Measurements from ENCODE around the gene CORT. TPM values are rescaled to one million over a fixed set of nuclear protein-coding genes. Genes with fewer than 3 reads are reported as not detected.
"Not testable (repeated sequence)": the region's sequence is repeated elsewhere in the genome, so short reads cannot be mapped to it uniquely, and the experiment has no call there.

The CORT gene
- total RNA-seq, 2 donors from 2014 or later, result not detected

DNA sequence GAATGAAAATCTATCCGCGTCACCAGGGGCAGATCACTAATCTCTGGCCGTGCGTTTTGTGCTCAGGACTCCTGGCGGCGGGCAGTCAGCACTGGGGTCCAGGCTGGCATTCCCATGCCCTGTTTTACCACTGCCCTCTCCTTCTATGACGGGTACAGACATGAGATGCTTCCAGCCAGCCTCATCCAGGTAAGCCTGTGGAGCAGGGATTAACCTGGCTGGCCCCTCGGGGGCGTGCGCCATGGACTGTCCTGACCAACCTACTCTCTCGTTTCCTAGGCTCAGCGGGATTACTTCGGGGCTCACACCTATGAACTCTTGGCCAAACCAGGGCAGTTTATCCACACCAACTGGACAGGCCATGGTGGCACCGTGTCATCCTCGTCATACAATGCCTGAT, 30.5 kb upstream of the CORT start:
- peaks cover 59% of the 10 kb centered on the region for H3K36me3 ChIP-seq
- TF ChIP-seq, protein P1, sequence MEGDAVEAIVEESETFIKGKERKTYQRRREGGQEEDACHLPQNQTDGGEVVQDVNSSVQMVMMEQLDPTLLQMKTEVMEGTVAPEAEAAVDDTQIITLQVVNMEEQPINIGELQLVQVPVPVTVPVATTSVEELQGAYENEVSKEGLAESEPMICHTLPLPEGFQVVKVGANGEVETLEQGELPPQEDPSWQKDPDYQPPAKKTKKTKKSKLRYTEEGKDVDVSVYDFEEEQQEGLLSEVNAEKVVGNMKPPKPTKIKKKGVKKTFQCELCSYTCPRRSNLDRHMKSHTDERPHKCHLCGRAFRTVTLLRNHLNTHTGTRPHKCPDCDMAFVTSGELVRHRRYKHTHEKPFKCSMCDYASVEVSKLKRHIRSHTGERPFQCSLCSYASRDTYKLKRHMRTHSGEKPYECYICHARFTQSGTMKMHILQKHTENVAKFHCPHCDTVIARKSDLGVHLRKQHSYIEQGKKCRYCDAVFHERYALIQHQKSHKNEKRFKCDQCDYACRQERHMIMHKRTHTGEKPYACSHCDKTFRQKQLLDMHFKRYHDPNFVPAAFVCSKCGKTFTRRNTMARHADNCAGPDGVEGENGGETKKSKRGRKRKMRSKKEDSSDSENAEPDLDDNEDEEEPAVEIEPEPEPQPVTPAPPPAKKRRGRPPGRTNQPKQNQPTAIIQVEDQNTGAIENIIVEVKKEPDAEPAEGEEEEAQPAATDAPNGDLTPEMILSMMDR (IDR thresholded peaks at IDR 0.05), result no peak
- H3K4me3 ChIP-seq, result no peak overlapping the region
- no peaks in the 10 kb centered on the region for H3K4me1 ChIP-seq
- no peaks in the 10 kb centered on the region for H3K27me3 ChIP-seq
- no peak for DNase-seq (ENCODE audit: low spot score)
- H3K27ac ChIP-seq, result no peak overlapping the region
- no peaks in the 10 kb centered on the region for H3K9me3 ChIP-seq

DNA sequence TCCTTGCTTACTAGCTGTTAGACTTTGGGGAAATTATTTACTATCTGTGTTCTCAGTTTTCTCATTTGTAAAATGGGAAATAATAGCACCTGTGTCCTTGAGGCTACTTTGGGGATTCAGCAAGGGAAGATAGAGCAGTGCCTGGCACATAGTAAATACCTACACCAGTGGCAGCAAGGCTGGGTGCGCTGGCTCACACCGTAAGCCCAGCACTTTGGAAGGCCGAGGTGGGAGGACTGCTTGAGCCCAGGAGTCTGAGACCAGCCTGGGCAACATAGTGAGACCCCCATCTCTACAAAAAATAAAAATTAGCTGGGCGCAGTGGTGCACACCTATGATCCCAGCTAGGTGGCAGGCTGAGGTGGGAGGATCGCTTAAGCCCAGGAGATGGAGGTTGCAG, 28.2 kb upstream of the CORT start:
- no peaks in the 10 kb centered on the region for H3K27me3 ChIP-seq
- H3K36me3 ChIP-seq, result peaks cover 40% of the 10 kb centered on the region
- DNase-seq (ENCODE audit: low spot score), result no peak
- no peak overlapping the region for H3K4me3 ChIP-seq
- no peaks in the 10 kb centered on the region for H3K9me3 ChIP-seq
- H3K27ac ChIP-seq, result no peak overlapping the region
- TF ChIP-seq, protein P1 (IDR thresholded peaks at IDR 0.05), result no peak
- H3K4me1 ChIP-seq, result no peaks in the 10 kb centered on the region

DNA sequence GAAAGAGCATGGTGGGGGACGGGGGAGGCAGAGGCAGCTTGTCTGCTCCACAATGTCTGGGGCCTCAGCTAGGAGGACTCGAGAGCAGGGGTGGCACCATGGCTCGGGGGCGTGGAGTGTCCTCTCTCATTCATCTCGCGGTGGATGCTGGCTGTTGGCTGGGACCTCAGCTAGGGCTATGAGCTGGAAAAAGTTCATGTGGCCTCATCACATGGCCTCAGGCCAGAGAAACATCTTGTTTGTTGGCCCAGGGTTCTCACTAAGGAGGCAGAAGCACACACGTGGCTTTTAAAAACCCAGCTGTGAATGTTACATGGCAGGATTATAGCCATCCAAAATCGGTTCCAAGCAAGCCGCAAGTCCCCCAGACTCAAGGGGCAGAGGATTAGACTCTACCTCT, 25.8 kb upstream of the CORT start:
- Histone ChIP-seq H3K27ac (no peak overlapping the region), H3K4me3 (no peak overlapping the region), H3K4me1 (no peaks in the 10 kb centered on the region), H3K27me3 (no peaks in the 10 kb centered on the region), H3K9me3 (no peaks in the 10 kb centered on the region), H3K36me3 (peaks cover 16% of the 10 kb centered on the region)
- no peak for DNase-seq (ENCODE audit: low spot score)
- TF ChIP-seq, protein P1 (IDR thresholded peaks at IDR 0.05), result no peak

DNA sequence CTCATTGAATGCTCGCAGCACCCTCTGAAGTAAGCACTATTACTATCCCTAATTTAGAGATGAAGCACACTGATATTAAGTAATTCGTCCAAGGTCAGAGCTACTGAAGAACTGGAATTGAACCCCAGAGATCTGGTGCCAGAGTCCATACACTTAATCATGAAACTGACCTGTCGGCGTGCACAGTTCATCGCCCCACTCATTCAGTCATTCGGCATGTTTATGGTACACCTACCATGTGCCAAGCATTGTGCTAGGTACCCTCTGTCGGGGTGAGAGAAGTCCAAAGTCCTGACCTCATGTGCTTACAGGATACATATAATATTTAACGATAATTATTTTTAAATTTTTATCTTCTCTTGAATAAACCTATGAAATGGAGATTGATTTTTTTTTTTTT, 25.2 kb upstream of the CORT start:
- TF ChIP-seq, protein P1 (IDR thresholded peaks at IDR 0.05), result no peak
- Histone ChIP-seq H3K27me3 (no peaks in the 10 kb centered on the region), H3K9me3 (no peaks in the 10 kb centered on the region), H3K4me1 (peaks cover 0 to 3% of the 10 kb centered on the region in 2 donors), H3K4me3 (no peak overlapping the region), H3K27ac (no peak overlapping the region), H3K36me3 (peaks cover 9% of the 10 kb centered on the region)
- DNase-seq (ENCODE audit: low spot score), result no peak

DNA sequence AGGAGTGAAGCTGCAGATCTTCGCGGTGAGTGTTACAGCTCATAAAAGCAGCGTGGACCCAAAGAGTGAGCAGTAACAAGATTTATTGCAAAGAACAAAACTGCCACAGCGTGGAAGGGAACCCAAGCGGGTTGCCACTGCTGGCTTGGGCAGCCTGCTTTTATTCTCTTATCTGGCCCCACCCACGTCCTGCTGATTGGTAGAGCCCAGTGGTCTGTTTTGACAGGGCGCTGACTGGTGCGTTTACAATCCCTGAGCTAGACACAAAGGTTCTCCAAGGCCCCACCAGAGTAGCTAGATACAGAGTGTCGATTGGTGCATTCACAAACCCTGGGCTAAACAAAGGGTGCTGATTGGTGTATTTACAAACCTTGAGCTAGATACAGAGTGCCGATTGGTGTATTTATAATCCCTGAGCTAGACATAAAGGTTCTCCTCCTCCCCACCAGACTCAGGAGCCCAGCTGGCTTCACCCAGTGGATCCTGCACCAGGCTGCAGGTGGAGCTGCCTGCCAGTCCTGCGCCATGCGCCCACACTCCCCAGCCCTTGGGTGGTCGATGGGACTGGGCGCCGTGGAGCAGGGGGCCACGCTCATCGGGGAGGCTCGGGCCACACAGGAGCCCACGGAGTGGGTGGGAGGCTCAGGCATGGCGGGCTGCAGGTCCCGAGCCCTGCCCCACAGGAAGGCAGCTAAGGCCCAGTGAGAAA, 23.9 kb upstream of the CORT start:
- not testable (repeated sequence) for H3K36me3 ChIP-seq; H3K4me3 ChIP-seq; H3K27me3 ChIP-seq; H3K27ac ChIP-seq; DNase-seq (ENCODE audit: low spot score); H3K9me3 ChIP-seq
- H3K4me1 ChIP-seq, result peaks cover 0 to 10% of the 10 kb centered on the region in 2 donors

DNA sequence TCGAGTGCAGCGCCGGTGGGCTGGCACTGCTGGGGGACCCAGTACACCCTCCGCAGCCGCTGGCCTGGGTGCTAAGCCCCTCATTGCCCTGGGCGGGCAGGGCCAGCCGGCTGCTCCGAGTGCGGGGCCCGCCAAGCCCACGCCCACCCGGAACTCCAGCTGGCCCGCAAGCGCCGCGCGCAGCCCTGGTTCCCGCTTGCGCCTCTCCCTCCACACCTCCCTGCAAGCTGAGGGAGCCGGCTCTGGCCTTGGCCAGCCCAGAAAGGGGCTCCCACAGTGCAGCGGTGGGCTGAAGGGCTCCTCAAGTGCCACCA, 23.3 kb upstream of the CORT start:
- not testable (repeated sequence) for H3K4me3 ChIP-seq; H3K27ac ChIP-seq; H3K27me3 ChIP-seq; DNase-seq (ENCODE audit: low spot score); H3K36me3 ChIP-seq; H3K9me3 ChIP-seq
- H3K4me1 ChIP-seq, result peaks cover 0 to 15% of the 10 kb centered on the region in 2 donors

DNA sequence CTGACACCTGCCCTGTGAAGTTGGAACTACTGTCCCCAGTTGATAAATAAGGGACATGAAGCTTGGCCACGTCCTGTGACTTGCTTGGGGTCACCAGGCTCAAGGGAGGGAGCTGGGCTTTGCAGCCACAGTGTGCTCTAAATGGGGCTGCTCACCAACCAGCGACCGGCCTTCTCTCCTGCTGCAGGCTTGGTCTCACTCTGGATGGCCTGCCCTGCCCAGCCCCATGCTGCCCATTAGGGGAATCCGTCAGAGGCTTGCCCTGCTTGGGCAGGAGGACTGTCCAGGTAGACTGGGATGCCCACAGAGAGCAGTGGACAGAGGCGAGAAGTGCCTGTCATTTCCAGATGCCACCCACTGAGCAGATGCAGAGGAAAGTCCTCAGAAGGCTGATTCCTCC, 20.8 kb upstream of the CORT start:
- TF ChIP-seq, protein P1 (IDR thresholded peaks at IDR 0.05), result no peak
- H3K36me3 ChIP-seq, result no peaks in the 10 kb centered on the region

More for the DNA sequence above, 20.8 kb upstream of the CORT start:
- H3K4me3 ChIP-seq, result no peak overlapping the region
- H3K27ac ChIP-seq, result no peak overlapping the region
- H3K27me3 ChIP-seq, result no peaks in the 10 kb centered on the region
- DNase-seq (ENCODE audit: low spot score), result no peak
- H3K9me3 ChIP-seq, result no peaks in the 10 kb centered on the region
- peaks cover 0 to 18% of the 10 kb centered on the region in 2 donors for H3K4me1 ChIP-seq
